ENCODE data around the gene MOBP. TPM values are rescaled to one million over a fixed set of nuclear protein-coding genes. Genes with fewer than 3 reads are reported as not detected.

Gene MOBP
- total and polyA plus RNA-seq, 9 of the 15 experiments (the other 6 are each of a cell fraction or from before 2014, with no cell fraction given): 0.09 to 0.33 (median 0.11) TPM; not detected in 4

- ChIA-PET CTCF (ENCODE audit: low intra/inter-chr PET ratio) (no interaction called here), POLR2A (no interaction called here)
- Histone ChIP-seq H3K4me1 (replicated peaks in 1 of 2; ENCODE audit: control insufficient read depth in 2 of 2, insufficient read depth in 2 of 2, low read length in 2 of 2) (no peaks in the 10 kb centered on the region), H4K20me1 (replicated peaks; ENCODE audit: control insufficient read depth, insufficient read depth, low read length) (no peaks in the 10 kb centered on the region), H3K9me3 (replicated peaks; ENCODE audit: control insufficient read depth, insufficient read depth, low read depth, low read length) (no peaks in the 10 kb centered on the region), H3K27me3 (ENCODE audit: control insufficient read depth in 2 of 2, insufficient read depth in 2 of 2, low read length in 2 of 2) (peaks cover 2 to 12% of the 10 kb centered on the region in 2 experiments; a peak in 3 of 5 replicates), H3K9me1 (ENCODE audit: control insufficient read depth, insufficient read depth, low read length) (no peaks in the 10 kb centered on the region), H3K27ac (ENCODE audit: extremely low read depth, low read depth, low read length) (no peak overlapping the region), H3K9ac (ENCODE audit: insufficient read depth in 1 of 2, low read depth in 2 of 2, low read length in 2 of 2) (no peak overlapping the region), H3K79me2 (ENCODE audit: control insufficient read depth, insufficient read depth, low read length) (no peaks in the 10 kb centered on the region), H2AFZ (ENCODE audit: low read depth, low read length) (no peak overlapping the region), H3K36me3 (ENCODE audit: control insufficient read depth, insufficient read depth, low read length) (no peaks in the 10 kb centered on the region), H3K4me3 (no peak overlapping the region), H3K4me2 (ENCODE audit: insufficient read depth, low read length) (no peak overlapping the region)
- in situ Hi-C loops (cut with MboI) (no loop called here), intact Hi-C loops (cut with micrococcal nuclease) (no loop called here)
- FAIRE-seq: no peak
- TF ChIP-seq, protein P1, sequence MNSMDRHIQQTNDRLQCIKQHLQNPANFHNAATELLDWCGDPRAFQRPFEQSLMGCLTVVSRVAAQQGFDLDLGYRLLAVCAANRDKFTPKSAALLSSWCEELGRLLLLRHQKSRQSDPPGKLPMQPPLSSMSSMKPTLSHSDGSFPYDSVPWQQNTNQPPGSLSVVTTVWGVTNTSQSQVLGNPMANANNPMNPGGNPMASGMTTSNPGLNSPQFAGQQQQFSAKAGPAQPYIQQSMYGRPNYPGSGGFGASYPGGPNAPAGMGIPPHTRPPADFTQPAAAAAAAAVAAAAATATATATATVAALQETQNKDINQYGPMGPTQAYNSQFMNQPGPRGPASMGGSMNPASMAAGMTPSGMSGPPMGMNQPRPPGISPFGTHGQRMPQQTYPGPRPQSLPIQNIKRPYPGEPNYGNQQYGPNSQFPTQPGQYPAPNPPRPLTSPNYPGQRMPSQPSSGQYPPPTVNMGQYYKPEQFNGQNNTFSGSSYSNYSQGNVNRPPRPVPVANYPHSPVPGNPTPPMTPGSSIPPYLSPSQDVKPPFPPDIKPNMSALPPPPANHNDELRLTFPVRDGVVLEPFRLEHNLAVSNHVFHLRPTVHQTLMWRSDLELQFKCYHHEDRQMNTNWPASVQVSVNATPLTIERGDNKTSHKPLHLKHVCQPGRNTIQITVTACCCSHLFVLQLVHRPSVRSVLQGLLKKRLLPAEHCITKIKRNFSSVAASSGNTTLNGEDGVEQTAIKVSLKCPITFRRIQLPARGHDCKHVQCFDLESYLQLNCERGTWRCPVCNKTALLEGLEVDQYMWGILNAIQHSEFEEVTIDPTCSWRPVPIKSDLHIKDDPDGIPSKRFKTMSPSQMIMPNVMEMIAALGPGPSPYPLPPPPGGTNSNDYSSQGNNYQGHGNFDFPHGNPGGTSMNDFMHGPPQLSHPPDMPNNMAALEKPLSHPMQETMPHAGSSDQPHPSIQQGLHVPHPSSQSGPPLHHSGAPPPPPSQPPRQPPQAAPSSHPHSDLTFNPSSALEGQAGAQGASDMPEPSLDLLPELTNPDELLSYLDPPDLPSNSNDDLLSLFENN (IDR thresholded peaks at IDR 0.05; ENCODE audit: low read depth in 2 of 2, low read length in 2 of 2): no peak
- TF ChIP-seq GTF2E2 (tag; IDR thresholded peaks at IDR 0.05) (no peak), U2AF2 (optimal IDR thresholded peaks at IDR 0.05; ENCODE audit: low read depth, low read length) (no peak)
- TF ChIP-seq, protein P2, sequence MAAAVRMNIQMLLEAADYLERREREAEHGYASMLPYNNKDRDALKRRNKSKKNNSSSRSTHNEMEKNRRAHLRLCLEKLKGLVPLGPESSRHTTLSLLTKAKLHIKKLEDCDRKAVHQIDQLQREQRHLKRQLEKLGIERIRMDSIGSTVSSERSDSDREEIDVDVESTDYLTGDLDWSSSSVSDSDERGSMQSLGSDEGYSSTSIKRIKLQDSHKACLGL (CRISPR knock-in tag; IDR thresholded peaks at IDR 0.05; ENCODE audit: borderline replicate concordance, poor library complexity, severe bottlenecking): no peak
- no peak for DNase-seq (ENCODE audit: extremely low read depth in 1 of 4, low spot score in 3 of 4)
- ATAC-seq: no peak
- BruUV-seq (replicated peaks): no TSS peak
These were observed 9.3 kb downstream of the MOBP start for GRCh38 chr3:39476783-39477182.

Data from K562 (cell line).